PC-3 (cell line): Measurements from ENCODE around the gene CLK2. TPM values are rescaled to one million over a fixed set of nuclear protein-coding genes. Genes with fewer than 3 reads are reported as not detected.
A peak's percentile ranks its signal among the peaks of the same experiment; 100 is the strongest.

Experiments used
- ATAC-seq: fragments of 200-7000 bp; cut with Tn5 transposase; 2 replicates; pipeline ENCODE4 v1.9.1; 2020; ENCODE audit warnings: mild to moderate bottlenecking, moderate library complexity
- BruUV-seq: library from RNA; stranded (reverse); fragments of 400-500 nt; replicated peaks from 2 replicates; lab custom pipeline; 2021; lab: Mats Ljungman, UMichigan
- CTCF ChIA-PET: fragments of 300-600 bp; sonication (Branson Sonifier 250); formaldehyde crosslinking; loops from one replicate; lab custom pipeline; 2022; ENCODE audit warnings: antibody characterized with exemption; lab: Charles Lee
- POLR2A ChIA-PET: fragments of 300-600 bp; sonication (Branson Sonifier 250); formaldehyde crosslinking; loops from one replicate; lab custom pipeline; 2022; ENCODE audit warnings: antibody characterized with exemption; ENCODE audit not compliant: unreplicated experiment; lab: Charles Lee
- DNase-seq: peaks from one replicate; pipeline ENCODE4 v3.0.0-alpha.2; 2015
- H2AFZ ChIP-seq: fragments of 300-600 bp; sonication (generic); 2 replicates; pipeline ENCODE4 v1.6.0; 2016; ENCODE audit warnings: antibody characterized with exemption, low read length
- H3F3A ChIP-seq: fragments of 300-600 bp; sonication (generic); one replicate; pipeline ENCODE4 v1.6.0; 2017; ENCODE audit warnings: antibody characterized with exemption, low read length, control low read depth, mild to moderate bottlenecking; ENCODE audit not compliant: unreplicated experiment
- H3K27ac ChIP-seq: fragments of 300-600 bp; sonication (generic); 2 replicates; pipeline ENCODE4 v1.5.1; 2016; ENCODE audit warnings: mild to moderate bottlenecking, low read length
- H3K27me3 ChIP-seq: fragments of 300-600 bp; sonication (generic); 2 replicates; pipeline ENCODE4 v1.6.1; 2016; ENCODE audit warnings: low read length, mixed read lengths
- H3K36me3 ChIP-seq: fragments of 300-600 bp; sonication (generic); 2 replicates; pipeline ENCODE4 v1.6.1; 2016; ENCODE audit warnings: low read depth, mixed run types, low read length, mixed read lengths
- H3K4me1 ChIP-seq: fragments of 300-600 bp; sonication (generic); 2 replicates; pipeline ENCODE4 v1.5.1; 2016; ENCODE audit warnings: low read length; ENCODE audit not compliant: insufficient read depth
- H3K4me2 ChIP-seq: fragments of 300-600 bp; sonication (generic); 2 replicates; pipeline ENCODE4 v1.6.0; 2016; ENCODE audit warnings: low read length
- H3K4me3 ChIP-seq: fragments of 300-600 bp; sonication (generic); 2 replicates; pipeline ENCODE4 v1.5.1; 2016; ENCODE audit warnings: mild to moderate bottlenecking, low read length, mixed read lengths
- H3K79me2 ChIP-seq: fragments of 300-600 bp; sonication (generic); 2 replicates; pipeline ENCODE4 v1.6.1; 2017; ENCODE audit warnings: low read length, mixed read lengths
- H3K9ac ChIP-seq: fragments of 300-600 bp; sonication (generic); 2 replicates; pipeline ENCODE4 v1.6.0; 2016; ENCODE audit warnings: mild to moderate bottlenecking, low read length
- H3K9me2 ChIP-seq: fragments of 300-600 bp; sonication (generic); replicated peaks from 2 replicates; pipeline ENCODE4 v1.6.1; 2016; ENCODE audit warnings: mixed run types, low read length, mixed read lengths
- H3K9me3 ChIP-seq: fragments of 300-600 bp; sonication (generic); 2 replicates; pipeline ENCODE4 v1.6.1; 2016; ENCODE audit warnings: low read length, mixed read lengths
- H4K20me1 ChIP-seq: fragments of 300-600 bp; sonication (generic); 2 replicates; pipeline ENCODE4 v1.6.1; 2016; ENCODE audit warnings: low read length, mixed read lengths
- CTCF ChIP-seq: fragments of 300-600 bp; sonication (generic); conservative IDR thresholded peaks from 2 replicates; pipeline ENCODE4 v1.5.1; 2017; ENCODE audit warnings: antibody characterized with exemption, low read depth, mild to moderate bottlenecking, low read length
- EZH2 ChIP-seq: fragments of 300-600 bp; sonication (generic); IDR thresholded peaks from one replicate; pipeline ENCODE4 v1.6.1; 2017; ENCODE audit warnings: antibody characterized with exemption, mild to moderate bottlenecking, low read length; ENCODE audit not compliant: unreplicated experiment
- EZH2phosphoT487 ChIP-seq: fragments of 300-600 bp; sonication (generic); IDR thresholded peaks from 2 replicates; pipeline ENCODE4 v1.6.1; 2018; ENCODE audit warnings: mild to moderate bottlenecking, antibody characterized with exemption, low read length, borderline replicate concordance
- intact Hi-C: fragments of 100-400 bp; cut with micrococcal nuclease; formaldehyde crosslinking; loops from 2 replicates; pipeline ENCODE4 v1.9.0; 2023
- total RNA-seq: library from RNA; depleted of rRNA; stranded (reverse); fragments of >200 nt; gene quantifications from 2 replicates; pipeline ENCODE4 v1.2.3, GENCODE V29; 2014

The CLK2 gene
- total RNA-seq, 1 experiment from 2014 or later: 49.9 TPM

- Histone ChIP-seq H3K9me3 (no peaks in the 10 kb centered on the region), H3K9me2 (no peaks in the 10 kb centered on the region), H3K4me1 (peaks cover 22% of the 10 kb centered on the region), H3F3A (no peaks in the 10 kb centered on the region), H3K36me3 (peaks cover 15% of the 10 kb centered on the region; the same call in 1 of the 2 replicates), H3K4me2 (no peak overlapping the region), H3K9ac (no peak overlapping the region), H4K20me1 (no peaks in the 10 kb centered on the region), H3K4me3 (no peak overlapping the region), H3K27me3 (no peaks in the 10 kb centered on the region), H3K27ac (no peak overlapping the region), H2AFZ (no peak overlapping the region), H3K79me2 (peaks cover 21% of the 10 kb centered on the region)
- ATAC-seq: no peak
- ChIA-PET POLR2A (no interaction called here), CTCF (interaction anchor here (0.5 to 1.6 kb wide), 11 partner anchors 10 to 253 kb away, joined by 3 to 14 read pairs (median 4); partner anchors contain the start of genes CLK2, HCN3 and SCAMP3)
- DNase-seq: no peak
- TF ChIP-seq EZH2phosphoT487 (no peak), CTCF (no peak)
- BruUV-seq: no TSS peak
- intact Hi-C loops: no loop called here
These were observed 21.7 kb downstream of the CLK2 start for GRCh38 chr1:155251566-155251965.

- BruUV-seq: no TSS peak
- H3K4me3 ChIP-seq: no peak overlapping the region
- H3K9me2 ChIP-seq: no peaks in the 10 kb centered on the region
- H3K79me2 ChIP-seq: peaks cover 21% of the 10 kb centered on the region
- CTCF ChIA-PET: interaction anchor here (0.5 to 1.6 kb wide), 14 partner anchors 10 to 253 kb away, joined by 3 to 14 read pairs (median 4); partner anchors contain the start of genes CLK2, HCN3 and SCAMP3
- H3K9ac ChIP-seq: no peak overlapping the region
- H3K27ac ChIP-seq: no peak overlapping the region
- H2AFZ ChIP-seq: 0 out of 2 replicates have a peak overlapping the region, but pooled peaks have one; percentile 19
- no peak overlapping the region for H3K4me2 ChIP-seq
- H4K20me1 ChIP-seq: no peaks in the 10 kb centered on the region
- no peak for TF ChIP-seq EZH2
- no peak for TF ChIP-seq EZH2phosphoT487
- peak; percentile 99 for TF ChIP-seq CTCF
- no peaks in the 10 kb centered on the region for H3K9me3 ChIP-seq
- H3K4me1 ChIP-seq: peaks cover 19% of the 10 kb centered on the region
- no peaks in the 10 kb centered on the region for H3K27me3 ChIP-seq
- H3K36me3 ChIP-seq: peaks cover 15% of the 10 kb centered on the region; the same call in 1 of the 2 replicates
- POLR2A ChIA-PET: interaction anchor here (0.6 kb wide), 1 partner anchor 72 kb away, joined by 4 read pairs; no protein-coding TSS in a partner anchor
- peak; percentile 97 for DNase-seq
- H3F3A ChIP-seq: no peaks in the 10 kb centered on the region
- ATAC-seq: peak; percentile 66
- intact Hi-C loops: loop anchor here (1.0 kb wide), 3 partner anchors 22 to 74 kb away; partner anchors contain the start of gene CLK2
These were observed 22.5 kb downstream of the CLK2 start for GRCh38 chr1:155250633-155251449.
